ENCODE results near the gene MAEA.

Gene MAEA

DNA sequence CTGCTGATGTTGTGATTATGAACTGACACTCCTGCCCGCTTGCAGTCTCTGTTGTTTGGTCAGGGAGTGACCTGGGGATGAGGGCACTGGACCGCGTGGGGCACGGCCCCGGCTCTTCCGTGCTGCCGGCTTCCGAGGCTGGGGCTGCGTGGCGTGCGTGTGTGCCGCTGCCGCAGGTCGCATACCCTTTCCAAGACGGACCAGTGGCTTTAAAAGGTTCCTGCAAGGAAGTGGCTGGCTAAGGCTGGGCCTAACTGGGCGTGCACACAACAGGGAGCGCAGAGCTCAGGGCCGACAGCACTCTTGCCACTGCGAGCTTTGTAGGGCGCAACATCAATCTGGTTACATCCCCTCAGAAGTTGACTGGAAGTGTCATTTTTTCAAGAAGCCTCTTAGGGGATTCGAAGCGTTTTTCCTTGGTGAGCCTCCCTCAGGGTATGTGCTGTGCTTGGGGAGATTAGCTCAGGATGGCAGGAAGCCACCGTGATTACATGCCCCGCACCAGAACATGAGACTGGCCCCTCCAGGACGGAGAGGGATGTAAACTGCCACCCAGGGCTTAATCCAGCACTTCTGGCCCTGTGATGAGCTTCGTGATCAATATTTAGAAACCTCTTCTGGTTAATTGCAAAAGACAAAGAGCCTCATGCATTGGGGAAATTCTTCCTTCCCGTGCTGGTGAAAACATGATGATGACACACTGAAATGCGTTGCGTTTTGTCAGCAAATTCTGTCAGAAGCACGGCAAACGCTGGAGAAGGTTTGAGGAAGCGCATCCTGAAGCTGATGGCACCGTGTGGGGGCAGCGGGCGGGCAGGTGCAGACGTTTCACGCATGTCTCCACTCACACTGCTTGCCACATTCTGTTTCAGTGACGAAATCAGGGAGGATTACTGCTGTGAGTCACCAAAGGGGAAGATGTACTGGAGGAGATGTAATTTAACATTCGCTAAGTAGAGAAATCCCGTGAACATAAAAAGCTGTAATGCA lies 11.1 kb downstream of the MAEA start:
- Histone ChIP-seq H3K9ac (no peak overlapping the region), H3K4me3 (IDR thresholded peaks at IDR 0.05; ENCODE audit: insufficient read depth, low read depth, low read length) (no peak overlapping the region), H4K20me1 (ENCODE audit: insufficient read depth) (no peaks in the 10 kb centered on the region), H3K4me1 (ENCODE audit: low read depth, poor library complexity, severe bottlenecking) (no peaks in the 10 kb centered on the region), H3K36me3 (ENCODE audit: insufficient read depth) (no peaks in the 10 kb centered on the region), H3K4me2 (no peak overlapping the region), H2AFZ (ENCODE audit: low read depth) (no peak overlapping the region), H3K27ac (no peak overlapping the region), H3K27me3 (ENCODE audit: insufficient read depth, low read depth) (no peaks in the 10 kb centered on the region), H3K79me2 (ENCODE audit: insufficient read depth, low read depth) (no peaks in the 10 kb centered on the region; the same call in 1 of the 2 replicates)
- TF ChIP-seq, protein P1, sequence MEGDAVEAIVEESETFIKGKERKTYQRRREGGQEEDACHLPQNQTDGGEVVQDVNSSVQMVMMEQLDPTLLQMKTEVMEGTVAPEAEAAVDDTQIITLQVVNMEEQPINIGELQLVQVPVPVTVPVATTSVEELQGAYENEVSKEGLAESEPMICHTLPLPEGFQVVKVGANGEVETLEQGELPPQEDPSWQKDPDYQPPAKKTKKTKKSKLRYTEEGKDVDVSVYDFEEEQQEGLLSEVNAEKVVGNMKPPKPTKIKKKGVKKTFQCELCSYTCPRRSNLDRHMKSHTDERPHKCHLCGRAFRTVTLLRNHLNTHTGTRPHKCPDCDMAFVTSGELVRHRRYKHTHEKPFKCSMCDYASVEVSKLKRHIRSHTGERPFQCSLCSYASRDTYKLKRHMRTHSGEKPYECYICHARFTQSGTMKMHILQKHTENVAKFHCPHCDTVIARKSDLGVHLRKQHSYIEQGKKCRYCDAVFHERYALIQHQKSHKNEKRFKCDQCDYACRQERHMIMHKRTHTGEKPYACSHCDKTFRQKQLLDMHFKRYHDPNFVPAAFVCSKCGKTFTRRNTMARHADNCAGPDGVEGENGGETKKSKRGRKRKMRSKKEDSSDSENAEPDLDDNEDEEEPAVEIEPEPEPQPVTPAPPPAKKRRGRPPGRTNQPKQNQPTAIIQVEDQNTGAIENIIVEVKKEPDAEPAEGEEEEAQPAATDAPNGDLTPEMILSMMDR (conservative IDR thresholded peaks at IDR 0.05; ENCODE audit: low read depth, low read length): no peak

DNA sequence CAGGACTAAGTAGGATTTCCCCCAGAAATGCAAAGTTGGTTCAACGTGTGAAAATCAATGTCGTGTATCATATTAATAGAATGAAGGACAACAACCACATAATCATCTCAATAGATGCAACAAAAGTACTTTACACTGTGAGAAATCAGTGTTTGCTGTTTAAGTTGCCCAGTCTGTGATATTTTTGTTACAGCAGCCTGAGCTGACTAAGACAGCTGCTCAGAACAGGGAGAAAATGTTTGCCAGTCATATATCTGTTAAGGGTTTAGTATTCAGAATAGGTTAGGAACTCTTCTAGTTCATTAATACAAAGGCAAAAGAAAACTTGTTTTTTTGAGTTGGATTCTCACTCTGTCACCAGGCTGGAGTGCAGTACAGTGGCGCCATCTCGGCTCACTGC lies 12.5 kb downstream of the MAEA start:
- H2AFZ ChIP-seq (ENCODE audit: low read depth): no peak overlapping the region
- no peak overlapping the region for H3K4me3 ChIP-seq (IDR thresholded peaks at IDR 0.05; ENCODE audit: insufficient read depth, low read depth, low read length)
- no peaks in the 10 kb centered on the region for H4K20me1 ChIP-seq (ENCODE audit: insufficient read depth)
- no peak overlapping the region for H3K27ac ChIP-seq
- no peak overlapping the region for H3K9ac ChIP-seq
- no peak overlapping the region for H3K4me2 ChIP-seq
- no peaks in the 10 kb centered on the region for H3K27me3 ChIP-seq (ENCODE audit: insufficient read depth, low read depth)
- H3K36me3 ChIP-seq (ENCODE audit: insufficient read depth): no peaks in the 10 kb centered on the region
- TF ChIP-seq, protein P1 (conservative IDR thresholded peaks at IDR 0.05; ENCODE audit: low read depth, low read length): no peak
- H3K4me1 ChIP-seq (ENCODE audit: low read depth, poor library complexity, severe bottlenecking): no peaks in the 10 kb centered on the region
- no peaks in the 10 kb centered on the region; the same call in 1 of the 2 replicates for H3K79me2 ChIP-seq (ENCODE audit: insufficient read depth, low read depth)

DNA sequence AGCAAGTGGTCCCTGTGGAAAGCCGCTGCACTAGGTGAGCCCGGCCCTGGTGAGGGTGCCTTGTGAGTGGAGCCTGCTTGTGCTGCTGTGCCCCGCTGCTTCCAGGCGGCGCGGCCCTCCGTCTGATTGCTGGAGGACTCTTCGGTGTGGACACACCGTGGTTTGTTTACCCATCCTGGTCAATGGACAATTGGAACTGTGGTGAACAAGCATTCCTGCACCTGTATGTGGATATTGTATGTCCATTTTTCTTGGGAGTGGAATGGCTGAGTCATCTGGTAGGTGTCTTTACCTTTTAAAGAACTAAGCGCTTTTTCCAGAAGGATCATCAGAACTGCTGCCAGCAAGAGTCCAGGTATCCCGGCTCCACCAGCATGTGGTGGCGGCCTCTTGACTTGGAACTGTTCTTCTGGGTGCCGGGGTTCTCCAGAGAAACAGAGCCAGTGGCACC lies 15.6 kb downstream of the MAEA start:
- Histone ChIP-seq H4K20me1 (ENCODE audit: insufficient read depth) (no peaks in the 10 kb centered on the region), H3K4me2 (no peak overlapping the region), H3K27me3 (ENCODE audit: insufficient read depth, low read depth) (no peaks in the 10 kb centered on the region), H3K9ac (no peak overlapping the region), H3K4me1 (ENCODE audit: low read depth, poor library complexity, severe bottlenecking) (no peaks in the 10 kb centered on the region), H3K27ac (no peak overlapping the region), H3K36me3 (ENCODE audit: insufficient read depth) (no peaks in the 10 kb centered on the region), H3K79me2 (ENCODE audit: insufficient read depth, low read depth) (no peaks in the 10 kb centered on the region; the same call in 1 of the 2 replicates), H3K4me3 (IDR thresholded peaks at IDR 0.05; ENCODE audit: insufficient read depth, low read depth, low read length) (no peak overlapping the region), H2AFZ (ENCODE audit: low read depth) (no peak overlapping the region)
- TF ChIP-seq, protein P1 (conservative IDR thresholded peaks at IDR 0.05; ENCODE audit: low read depth, low read length): no peak

DNA sequence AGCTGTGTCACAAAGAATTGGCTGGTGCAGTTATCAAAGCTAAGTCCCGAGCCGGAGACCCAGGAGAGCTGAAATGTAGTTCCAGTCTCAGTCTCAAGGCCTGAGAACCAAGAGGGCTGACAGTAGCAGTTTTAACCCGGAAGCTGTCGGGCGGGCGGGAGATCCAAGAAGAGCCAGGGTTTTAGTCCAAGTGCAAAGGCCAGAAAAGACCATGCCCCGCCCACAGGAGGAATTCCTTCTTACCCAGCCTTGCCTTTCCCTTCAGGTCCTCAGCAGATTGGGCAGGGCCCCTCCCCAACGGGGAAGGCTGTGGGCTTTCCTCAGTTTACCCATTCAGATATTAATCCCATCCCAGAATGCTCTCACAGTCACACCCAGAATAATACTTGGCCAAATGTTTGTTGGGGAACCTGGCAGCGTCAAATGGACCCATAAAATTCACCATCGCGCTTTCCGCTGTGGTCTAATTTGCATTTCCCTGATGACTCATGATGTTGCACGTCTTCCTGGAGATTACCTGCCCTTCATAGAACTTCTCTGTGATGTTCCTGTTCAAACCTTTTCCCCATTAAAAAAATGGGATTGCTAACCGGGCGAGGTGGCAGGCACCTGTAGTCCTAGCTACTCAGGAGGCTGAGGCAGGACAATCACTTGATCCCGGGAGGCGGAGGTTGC lies 16.2 kb downstream of the MAEA start:
- H3K4me1 ChIP-seq (ENCODE audit: low read depth, poor library complexity, severe bottlenecking): no peaks in the 10 kb centered on the region
- TF ChIP-seq, protein P1 (conservative IDR thresholded peaks at IDR 0.05; ENCODE audit: low read depth, low read length): no peak
- H3K36me3 ChIP-seq (ENCODE audit: insufficient read depth): no peaks in the 10 kb centered on the region
- no peaks in the 10 kb centered on the region for H4K20me1 ChIP-seq (ENCODE audit: insufficient read depth)
- H3K9ac ChIP-seq: no peak overlapping the region
- H3K4me2 ChIP-seq: no peak overlapping the region
- no peak overlapping the region for H3K4me3 ChIP-seq (IDR thresholded peaks at IDR 0.05; ENCODE audit: insufficient read depth, low read depth, low read length)
- no peaks in the 10 kb centered on the region; the same call in 1 of the 2 replicates for H3K79me2 ChIP-seq (ENCODE audit: insufficient read depth, low read depth)
- H3K27me3 ChIP-seq (ENCODE audit: insufficient read depth, low read depth): no peaks in the 10 kb centered on the region
- no peak overlapping the region for H2AFZ ChIP-seq (ENCODE audit: low read depth)
- no peak overlapping the region for H3K27ac ChIP-seq

All from KMS-11 (cell line).